HG02973 (cell line): ENCODE results near the gene SERGEF.
"Not testable (repeated sequence)": the region's sequence is repeated elsewhere in the genome, so short reads cannot be mapped to it uniquely, and the experiment has no call there.

Experiments
- ATAC-seq: cut with Tn5 transposase; IDR thresholded peaks from one replicate; pipeline ENCODE4 v1.9.1; 2021; ENCODE audit warnings: moderate library complexity; ENCODE audit not compliant: unreplicated experiment

Gene SERGEF

DNA sequence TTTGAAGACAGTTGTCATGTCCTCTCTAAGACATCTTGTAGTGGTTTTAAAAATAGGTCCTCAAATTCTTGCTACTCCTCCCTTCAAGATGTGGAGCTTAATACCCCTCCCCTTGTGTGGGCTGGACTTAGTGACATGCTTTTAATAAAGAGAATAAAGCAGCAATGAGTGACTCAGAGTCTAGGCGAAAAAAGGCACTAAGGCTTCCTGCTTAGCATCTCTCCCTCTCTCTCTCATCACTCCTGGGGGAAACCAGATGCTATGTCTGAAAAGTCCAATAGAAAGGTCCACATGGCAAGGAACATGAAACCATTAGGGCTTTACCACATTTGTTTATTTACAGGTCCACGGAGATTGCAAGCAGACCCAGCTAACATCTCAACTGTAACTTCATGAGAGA lies 11.7 kb downstream of the SERGEF start:
- no peak for ATAC-seq

DNA sequence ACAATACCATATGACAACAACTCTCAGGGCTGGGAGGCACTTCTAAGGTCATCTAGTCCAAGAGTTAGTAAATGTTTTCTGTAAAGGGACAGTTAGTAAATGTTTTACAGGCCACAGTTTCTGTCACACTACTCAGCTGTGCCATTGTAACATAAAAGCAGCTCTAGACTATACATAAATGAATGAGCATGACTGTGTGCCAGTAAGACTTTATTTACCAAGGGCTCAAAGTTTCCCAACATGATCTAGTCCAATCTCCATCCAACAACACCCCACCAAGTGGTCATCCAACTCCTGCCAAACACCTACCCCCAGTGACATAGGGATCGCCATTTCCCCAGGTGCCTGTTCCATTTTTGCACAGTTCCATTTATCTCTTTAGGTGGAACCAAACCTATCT lies 12.1 kb downstream of the SERGEF start:
- peak; percentile 78 for ATAC-seq

DNA sequence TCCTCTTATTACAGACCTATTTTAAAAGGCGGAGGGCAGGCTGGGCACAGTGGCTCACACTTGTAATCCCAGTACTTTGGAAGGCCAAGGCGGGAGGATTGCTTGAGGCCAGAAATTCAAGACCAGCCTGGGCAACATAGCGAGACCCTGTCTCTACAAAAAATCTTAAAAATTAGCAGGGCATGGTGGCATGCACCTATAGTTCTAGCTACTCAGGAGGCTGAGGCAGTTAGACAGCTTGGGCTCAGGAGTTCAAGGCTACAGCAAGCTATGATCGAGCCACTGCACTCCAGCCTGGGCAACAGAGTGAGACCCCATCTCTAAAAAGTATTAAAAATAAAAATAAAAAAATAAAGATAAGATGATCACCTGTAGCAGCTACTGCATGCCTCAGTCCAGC lies 12.7 kb downstream of the SERGEF start:
- ATAC-seq: not testable (repeated sequence)

DNA sequence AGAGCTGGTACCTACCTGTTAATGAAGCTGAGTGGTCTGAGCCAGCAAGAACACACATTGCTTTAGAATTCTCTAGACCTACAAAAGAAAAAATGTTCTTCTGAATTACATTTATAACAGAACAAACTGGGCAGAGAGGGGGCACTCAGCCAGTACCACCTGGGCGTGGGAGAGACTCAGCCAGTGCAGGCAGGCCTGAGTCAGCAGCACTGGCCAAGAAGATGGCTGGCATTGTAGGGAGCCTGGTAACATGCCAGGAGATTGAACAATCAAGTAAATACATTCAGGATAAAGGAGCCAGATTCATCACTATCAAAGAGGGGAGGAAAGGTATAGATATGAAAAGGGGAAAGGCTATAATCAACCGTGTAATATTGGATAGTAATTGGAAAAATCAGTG lies 19.9 kb downstream of the SERGEF start:
- ATAC-seq: no peak

DNA sequence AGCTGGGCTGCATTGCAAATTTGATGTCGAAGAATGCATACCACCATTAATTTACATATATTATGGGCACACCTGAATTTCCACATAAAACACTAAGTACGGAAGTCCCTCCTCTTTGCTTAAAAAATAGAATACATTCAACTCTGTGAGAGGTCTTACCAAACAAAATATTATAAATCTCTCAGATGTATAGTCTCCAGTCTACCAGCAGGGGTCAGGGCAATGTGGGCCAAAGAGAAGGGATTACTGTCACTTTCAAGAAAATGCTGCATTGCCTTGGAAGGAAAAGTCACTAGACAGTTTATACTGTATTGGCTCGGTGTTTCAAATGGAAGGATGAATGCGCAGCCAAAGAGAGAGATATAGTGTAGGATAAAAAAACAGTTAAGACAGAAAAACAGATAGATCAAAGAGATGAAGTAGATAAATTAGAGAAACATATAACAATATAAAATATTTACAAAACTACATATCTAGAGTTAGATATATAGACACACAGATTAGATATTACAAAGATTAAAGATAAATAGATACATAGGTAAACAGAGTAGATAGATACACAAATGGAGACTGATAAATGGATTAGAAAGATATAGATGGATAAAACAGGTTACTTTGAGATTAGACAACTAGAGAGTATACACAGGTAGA lies 20.9 kb downstream of the SERGEF start:
- ATAC-seq: peak; percentile 60

DNA sequence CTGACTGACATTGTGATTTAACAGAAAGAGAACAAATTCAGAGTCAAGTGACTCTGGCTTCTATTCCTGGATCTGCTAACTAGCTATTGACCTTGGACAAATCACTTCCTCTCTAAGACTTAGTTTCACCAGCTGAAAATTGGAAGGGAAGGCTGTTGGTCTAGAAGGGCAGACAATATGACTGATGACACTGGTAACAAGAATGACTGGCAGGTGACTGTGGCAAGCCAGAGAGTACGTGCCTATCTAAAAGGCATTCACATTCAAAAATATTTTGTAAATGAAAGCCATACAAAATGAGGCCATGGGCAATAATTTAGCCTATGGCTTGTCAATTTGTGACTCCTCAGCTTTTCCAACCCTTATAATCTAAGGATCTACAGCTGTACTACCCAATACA lies 23.5 kb downstream of the SERGEF start:
- ATAC-seq: no peak

DNA sequence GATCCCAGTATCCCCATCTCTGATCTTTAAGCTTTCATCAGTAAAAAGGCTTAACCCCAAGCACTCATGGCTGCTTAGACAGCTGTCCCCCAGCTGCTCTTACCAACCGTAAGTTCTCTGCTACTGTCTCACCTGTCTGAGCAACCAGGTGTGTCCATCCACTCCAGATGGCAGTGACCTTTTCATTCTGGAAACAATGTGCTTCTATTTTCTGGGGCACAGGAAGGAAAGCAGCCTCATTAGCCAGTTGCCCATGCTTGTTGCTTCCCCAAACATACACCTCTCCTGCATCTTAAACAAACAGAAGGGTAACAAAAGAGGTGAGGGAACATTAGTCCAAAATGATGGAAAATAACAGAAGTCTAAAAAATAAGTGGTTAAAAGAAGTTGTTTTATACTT lies 24.4 kb downstream of the SERGEF start:
- no peak for ATAC-seq

DNA sequence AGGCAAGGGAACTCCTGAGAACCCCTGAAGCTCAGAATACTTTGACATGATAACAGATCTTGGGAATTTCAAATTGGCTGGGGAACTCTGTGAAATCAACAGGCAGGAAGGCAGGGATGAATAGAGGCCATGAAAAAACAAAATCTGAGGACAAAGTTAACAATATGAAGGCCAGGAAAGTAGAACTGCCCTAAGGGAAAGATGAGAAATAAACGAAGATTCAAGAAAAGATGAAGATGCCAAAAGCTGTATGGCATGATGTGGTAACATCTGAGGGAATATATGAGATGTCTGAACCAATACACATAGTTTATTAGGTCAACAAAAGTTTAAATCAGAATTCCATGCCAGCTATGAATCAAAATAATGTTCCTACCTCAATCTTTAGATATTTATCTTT lies 25.0 kb downstream of the SERGEF start:
- ATAC-seq: no peak

DNA sequence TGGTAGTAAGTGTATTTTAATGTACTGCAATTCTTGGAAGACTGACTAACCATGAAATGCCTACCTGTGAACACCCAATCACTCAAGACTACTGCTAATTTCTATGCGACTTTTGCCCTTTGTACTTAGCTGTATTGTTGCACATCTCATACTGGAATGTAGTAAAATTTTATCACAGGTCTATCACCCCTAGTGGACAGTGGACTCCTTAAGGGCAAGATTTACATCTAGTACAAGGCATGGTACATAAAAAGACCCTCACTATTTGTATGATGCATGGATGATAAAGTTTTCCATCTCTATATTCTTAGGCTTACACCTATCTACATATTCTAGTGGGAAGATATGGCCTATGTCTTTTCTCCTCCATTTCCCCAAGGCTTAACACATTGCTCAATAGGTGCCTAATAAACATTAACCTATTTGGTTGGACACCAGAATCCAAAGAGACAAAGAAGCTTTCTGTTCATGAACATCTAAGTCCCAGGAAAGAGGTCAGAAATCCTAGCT lies 26.1 kb downstream of the SERGEF start:
- ATAC-seq: no peak

DNA sequence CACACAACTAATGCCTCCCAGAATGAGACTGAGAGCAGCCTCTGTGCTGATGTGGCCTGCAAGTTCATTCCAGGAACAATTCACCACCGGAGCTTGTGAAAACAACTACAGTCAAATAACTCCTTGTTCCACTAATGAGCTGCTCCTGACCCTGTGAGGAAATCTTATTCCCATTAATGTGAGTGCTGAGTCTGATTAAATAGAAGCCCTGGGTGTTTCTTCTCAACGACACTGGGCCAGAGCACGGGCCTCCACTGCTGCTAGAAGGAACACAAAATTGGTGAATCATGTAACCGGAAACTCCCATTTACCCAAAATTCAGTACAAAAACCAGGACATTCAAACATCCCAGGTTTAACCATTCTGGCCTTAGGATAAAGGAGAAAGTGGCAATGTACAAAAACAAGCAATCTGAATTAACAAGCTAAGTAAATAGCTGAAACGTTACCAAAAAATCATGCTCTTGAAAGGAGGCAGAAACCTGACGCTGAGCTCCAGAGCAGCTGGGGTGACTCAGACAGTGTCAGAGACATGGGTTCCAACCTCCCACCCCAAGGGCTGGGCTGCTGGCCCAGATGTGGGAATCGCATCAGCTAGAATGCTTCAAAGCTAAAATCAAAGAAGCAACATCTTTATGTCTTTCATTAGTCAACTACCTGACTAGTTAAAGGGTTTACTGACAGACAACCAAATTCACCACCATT lies 26.7 kb downstream of the SERGEF start:
- ATAC-seq: no peak

DNA sequence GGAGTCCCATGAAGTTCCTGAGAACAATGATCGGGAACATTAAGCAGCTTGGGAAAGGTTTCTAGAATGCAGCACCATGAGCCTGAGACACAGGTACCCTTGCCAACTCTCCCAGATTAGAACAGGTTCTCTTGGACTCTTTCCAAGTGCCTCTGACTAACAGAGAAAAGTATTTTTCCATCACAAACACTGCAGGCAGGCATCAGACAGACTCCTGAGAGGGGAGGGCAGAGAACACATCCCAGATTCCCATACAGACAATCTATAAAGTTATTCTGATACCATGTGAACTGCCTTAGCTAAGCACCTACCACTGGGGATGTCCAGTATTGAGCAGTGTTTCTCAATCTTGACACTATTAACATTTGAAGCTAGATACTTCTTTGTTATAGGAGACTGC lies 27.3 kb downstream of the SERGEF start:
- no peak for ATAC-seq

DNA sequence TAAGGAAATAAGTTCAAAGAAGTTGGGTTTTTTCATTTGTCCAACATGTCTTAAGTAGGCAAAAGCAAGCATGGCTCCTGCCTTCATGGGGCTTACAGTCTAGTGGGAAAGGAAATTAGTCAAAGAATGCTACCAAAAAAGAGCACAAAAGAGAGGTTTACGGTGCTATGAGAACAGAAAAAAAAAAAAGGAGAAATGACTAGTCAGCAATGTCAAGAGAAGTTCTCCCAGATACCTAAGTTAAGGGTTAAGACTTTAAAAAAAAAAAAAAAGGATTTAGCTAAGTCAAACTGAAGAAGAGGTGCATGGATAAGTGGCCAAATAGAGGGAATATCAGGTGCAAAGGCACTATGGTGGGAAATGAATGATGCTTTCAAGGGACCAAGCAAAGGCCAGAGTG lies 29.3 kb downstream of the SERGEF start:
- ATAC-seq: no peak

DNA sequence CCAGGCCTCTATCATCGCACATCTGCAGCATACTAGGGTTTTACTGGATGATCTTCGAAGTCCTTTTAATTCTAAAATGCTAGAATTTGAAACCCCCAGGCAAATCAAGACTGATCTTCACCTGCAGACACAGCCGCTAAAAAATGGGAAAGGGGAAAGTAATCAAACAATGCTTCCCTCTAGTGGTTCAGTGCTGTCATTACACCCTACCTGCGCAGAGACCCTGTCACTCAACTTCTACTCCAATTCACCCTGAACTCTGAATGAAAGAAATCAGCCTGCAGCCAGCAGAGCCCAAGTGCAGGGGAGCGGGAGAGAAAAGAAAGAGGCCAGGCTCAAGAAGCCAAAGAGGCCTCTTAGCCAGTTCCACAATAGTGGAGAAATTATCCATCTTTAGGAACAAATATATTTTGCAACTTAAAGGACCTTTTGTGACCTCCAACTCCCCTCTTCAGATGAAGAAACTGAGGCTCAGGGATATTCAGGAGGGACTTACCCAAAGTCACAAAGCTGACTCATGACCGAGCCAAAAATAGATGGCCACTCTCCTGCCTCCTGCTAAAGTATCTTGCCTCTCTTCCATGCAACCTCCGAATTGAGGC lies 33.0 kb downstream of the SERGEF start:
- no peak for ATAC-seq

DNA sequence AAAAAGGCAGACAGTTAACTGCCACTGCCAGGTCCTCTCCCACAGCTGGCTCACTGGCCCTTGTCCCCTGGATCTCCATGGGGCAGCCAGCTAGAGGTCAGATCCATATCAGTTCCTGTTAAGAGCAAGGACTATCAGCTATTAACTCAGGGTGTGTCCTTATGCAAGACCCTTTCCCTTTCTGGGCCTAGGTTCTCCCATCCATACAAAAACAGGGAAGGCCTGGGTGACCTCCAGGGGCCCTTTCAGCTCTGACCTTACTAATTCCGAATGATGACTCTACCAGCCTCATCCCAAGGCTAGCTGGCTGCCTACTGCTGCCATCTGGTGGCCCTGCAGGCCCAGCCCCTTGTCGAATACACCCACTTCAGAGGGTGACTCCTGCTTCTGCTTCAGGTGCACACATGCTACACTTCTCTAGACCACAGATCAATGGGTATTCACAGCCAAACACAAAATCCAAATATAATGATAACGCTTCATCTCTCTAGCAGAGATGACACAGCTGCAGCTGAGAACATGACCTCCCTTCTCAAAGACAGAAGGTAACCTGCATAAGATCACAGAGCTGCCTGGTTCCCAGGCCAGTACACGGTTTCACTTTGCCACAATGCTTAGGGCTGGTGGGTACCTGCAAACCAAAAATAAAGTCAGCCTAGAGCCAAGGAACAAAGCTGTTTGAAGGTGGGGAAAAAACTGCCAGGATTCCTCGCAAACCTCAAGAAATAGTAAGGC lies 34.1 kb downstream of the SERGEF start:
- ATAC-seq: no peak

DNA sequence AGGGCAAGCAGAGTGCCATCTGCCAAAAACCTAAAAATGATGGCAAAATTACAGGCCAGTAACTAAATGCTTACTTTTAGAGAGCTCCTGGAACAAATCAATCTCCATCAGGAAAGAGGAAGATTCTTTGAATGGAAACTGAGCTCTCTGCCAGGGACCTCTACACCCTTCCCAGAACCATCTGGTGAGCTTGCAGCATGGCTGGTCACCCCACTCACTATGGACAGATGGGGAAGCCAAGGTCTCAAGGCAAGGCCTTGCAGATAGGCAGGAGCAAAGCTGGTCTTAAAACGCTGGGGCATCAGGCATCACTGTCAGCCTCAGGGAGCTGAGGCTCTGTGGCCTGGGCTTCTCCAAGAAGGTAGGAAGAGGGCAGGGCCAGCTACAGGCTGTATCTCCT lies 36.2 kb downstream of the SERGEF start:
- no peak for ATAC-seq

DNA sequence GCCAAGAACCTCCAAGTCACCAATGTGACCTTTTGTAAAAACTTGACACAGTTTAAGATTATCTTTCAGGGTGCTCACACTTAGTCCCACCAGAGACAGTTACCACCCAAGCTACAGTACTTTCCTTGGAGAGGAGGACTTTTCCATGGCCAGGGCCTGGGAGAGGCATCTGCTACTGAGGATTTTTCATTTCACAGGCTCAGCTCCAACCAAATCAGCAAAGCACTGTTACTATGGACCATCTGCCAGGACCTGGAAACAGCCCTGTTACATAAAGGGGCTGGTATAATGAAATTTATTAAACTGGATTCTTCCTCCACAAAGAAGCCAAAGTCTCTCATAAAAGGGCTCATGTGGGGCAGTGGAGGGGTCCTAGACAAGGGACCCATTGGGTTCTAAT lies 38.6 kb downstream of the SERGEF start:
- no peak for ATAC-seq

DNA sequence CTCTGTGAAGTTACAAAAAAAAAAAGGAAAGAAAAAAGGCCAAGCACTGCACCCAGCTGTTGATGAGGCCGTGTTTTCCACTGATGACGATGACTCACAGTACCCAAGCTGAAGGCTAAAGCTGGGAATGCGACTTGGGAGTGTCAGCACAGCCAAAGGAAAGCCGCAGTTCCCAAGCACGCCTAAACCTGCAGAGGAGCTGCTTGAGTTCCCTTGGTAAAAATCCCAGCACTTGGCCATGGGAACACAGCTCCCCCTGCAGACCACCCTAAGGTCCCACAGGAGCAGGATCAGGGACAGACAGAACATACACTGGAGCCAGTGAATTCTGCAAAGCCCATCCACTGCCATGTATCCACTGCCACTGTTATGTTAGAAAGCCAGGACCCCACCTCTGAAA lies 39.9 kb downstream of the SERGEF start:
- ATAC-seq: no peak

DNA sequence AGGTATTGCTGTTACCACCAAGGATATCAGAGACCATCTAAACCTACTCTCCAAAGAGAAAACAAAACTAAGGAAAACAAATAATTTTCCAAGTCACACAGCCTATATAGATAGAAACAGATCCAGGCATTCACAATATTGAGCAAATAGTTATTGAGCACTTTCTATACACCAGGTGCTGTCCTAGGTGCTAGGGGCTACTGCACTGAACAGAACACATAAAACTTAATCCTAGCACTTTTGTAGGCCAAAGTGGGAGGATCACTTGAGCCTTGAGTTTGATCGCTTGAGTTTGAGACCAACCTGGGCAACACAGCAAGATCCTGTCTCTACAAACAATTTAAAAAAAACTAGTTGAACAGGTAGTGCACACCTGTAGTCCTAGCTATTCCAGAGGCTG lies 44.6 kb downstream of the SERGEF start:
- ATAC-seq: no peak

DNA sequence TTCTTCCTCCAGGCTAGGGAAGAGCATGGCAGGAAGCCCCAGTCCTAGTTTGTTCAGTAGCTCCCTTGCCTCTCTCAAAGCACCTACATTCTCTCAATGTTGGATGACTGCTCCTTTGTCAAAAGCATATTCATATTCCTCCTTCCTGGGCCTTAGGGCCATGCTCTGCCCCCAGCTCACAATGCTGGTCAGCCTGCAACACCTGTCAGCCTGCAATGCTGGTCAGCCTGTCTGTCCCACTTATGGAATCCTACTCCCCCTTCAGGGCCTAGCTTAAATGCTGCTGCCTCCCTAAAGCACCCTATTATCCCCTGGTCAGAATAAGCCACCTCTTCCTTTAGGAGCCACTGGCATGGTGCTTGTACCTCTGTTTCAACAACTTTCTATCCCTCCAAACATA lies 45.2 kb downstream of the SERGEF start:
- no peak for ATAC-seq

DNA sequence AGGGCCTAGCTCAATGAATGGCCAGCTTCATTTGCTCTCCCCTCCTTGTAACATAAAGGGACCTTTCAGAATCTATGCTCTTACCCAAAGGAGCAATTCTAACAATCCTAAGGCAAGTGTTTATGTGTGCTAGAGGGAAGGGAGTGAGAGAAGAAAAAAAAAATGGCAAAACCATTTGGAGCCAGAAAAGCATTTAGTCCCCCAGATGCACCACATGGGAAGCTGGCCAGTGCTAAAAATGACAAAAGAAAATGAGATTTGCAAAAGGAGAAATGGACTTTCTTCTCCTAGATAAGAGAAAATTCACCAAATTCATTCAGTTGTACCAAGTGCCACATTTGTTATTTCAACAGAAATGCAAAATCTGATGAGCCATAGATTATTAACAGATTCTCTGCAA lies 52.8 kb downstream of the SERGEF start:
- ATAC-seq: no peak

DNA sequence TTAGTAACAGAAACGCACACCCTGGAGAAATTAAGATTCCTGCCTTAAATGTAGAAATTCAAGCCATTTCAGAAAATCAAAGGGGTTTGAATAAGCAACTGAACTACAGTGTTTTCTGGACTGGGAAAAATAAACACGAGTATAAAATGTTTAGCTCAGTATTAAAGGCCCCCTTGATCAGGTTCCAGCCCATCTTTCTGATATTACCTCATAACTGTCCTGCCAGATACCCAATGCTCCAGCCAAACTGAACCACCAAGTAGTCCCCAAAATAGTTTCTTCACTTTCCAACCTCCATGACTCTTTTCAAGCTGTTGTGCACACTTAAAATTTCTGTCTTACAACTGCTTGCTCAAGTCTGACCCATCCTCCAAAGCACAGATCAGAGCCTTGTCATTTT lies 54.4 kb downstream of the SERGEF start:
- ATAC-seq: no peak
